ENCODE measurements around the gene LRIG2. TPM values are rescaled to one million over a fixed set of nuclear protein-coding genes. Genes with fewer than 3 reads are reported as not detected.

The LRIG2 gene
- total and polyA plus RNA-seq, 2 of the 13 experiments (the other 11 are each of a cell fraction or from before 2014, with no cell fraction given), result 8.1 to 12.2 TPM

DNA sequence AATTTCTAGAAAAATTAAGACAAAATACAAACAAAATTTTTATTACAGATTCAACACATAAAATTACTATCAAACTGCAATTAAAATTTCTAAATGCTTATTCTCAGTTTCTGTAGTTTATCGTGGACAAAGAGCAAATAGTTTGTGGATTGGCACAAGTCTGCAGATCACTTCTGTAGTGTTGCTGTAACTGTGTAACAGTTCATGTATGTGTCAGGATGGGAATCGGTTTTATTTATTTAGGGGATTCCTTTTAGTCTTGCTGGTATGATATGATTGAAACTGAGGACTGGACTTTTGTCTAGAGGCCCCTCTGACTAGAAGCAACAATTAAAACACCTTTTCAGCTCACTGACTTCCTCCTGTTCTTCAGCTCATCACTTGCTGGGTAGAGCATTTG, 60.8 kb downstream of the LRIG2 start:
- H3K4me2 ChIP-seq (ENCODE audit: low read depth, low read length), result no peak overlapping the region
- no peak overlapping the region for H3K4me3 ChIP-seq (replicated peaks in 1 of 3; ENCODE audit: insufficient read depth in 1 of 3, low read depth in 2 of 3, low read length in 3 of 3)
- intact Hi-C loops (cut with micrococcal nuclease; ENCODE audit: unreplicated experiment) (no loop called here), in situ Hi-C loops (cut with HindIII; ENCODE audit: extremely low pct_ligation_motif_present, low pct_unique_long_range_greater_than_20kb) (no loop called here)
- H3K27ac ChIP-seq (ENCODE audit: extremely low read length, insufficient read depth, low read length), result no peak overlapping the region
- no peaks in the 10 kb centered on the region for H3K79me2 ChIP-seq (ENCODE audit: insufficient read depth, low read length)
- WGBS (ENCODE audit: low lambda C conversion rate), result 1% methylated on average over 2 of the region's 2 CpGs
- BruUV-seq (replicated peaks), result no TSS peak
- H3K36me3 ChIP-seq (replicated peaks in 1 of 2; ENCODE audit: control insufficient read depth in 1 of 2, insufficient read depth in 2 of 2, low read length in 2 of 2), result no peaks in the 10 kb centered on the region
- no peaks in the 10 kb centered on the region for H3K27me3 ChIP-seq (ENCODE audit: control insufficient read depth in 1 of 2, insufficient read depth in 2 of 2, low read length in 2 of 2)
- ATAC-seq (peak; percentile 53), FAIRE-seq (no peak), DNase-seq (ENCODE audit: low spot score) (peak; percentile 21)
- peaks cover 19% of the 10 kb centered on the region for H3K4me1 ChIP-seq (ENCODE audit: insufficient read depth, low read length)
- no peak overlapping the region for H2AFZ ChIP-seq (ENCODE audit: low read length)
- no peaks in the 10 kb centered on the region for H3K9me3 ChIP-seq (ENCODE audit: low read length)
- H4K20me1 ChIP-seq (ENCODE audit: insufficient read depth, low read length), result no peaks in the 10 kb centered on the region
- ChIA-PET CTCF (ENCODE audit: low intra/inter-chr PET ratio, low total read pairs) (no interaction called here), POLR2A (interaction anchor here (1.3 kb wide), 1 partner anchor 61 kb away, joined by 3 read pairs; the partner anchor contains the start of gene LRIG2)
- H3K9ac ChIP-seq (ENCODE audit: insufficient read depth, low read depth, low read length), result no peak overlapping the region
- TF ChIP-seq, protein P1, sequence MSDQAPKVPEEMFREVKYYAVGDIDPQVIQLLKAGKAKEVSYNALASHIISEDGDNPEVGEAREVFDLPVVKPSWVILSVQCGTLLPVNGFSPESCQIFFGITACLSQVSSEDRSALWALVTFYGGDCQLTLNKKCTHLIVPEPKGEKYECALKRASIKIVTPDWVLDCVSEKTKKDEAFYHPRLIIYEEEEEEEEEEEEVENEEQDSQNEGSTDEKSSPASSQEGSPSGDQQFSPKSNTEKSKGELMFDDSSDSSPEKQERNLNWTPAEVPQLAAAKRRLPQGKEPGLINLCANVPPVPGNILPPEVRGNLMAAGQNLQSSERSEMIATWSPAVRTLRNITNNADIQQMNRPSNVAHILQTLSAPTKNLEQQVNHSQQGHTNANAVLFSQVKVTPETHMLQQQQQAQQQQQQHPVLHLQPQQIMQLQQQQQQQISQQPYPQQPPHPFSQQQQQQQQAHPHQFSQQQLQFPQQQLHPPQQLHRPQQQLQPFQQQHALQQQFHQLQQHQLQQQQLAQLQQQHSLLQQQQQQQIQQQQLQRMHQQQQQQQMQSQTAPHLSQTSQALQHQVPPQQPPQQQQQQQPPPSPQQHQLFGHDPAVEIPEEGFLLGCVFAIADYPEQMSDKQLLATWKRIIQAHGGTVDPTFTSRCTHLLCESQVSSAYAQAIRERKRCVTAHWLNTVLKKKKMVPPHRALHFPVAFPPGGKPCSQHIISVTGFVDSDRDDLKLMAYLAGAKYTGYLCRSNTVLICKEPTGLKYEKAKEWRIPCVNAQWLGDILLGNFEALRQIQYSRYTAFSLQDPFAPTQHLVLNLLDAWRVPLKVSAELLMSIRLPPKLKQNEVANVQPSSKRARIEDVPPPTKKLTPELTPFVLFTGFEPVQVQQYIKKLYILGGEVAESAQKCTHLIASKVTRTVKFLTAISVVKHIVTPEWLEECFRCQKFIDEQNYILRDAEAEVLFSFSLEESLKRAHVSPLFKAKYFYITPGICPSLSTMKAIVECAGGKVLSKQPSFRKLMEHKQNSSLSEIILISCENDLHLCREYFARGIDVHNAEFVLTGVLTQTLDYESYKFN (CRISPR knock-in tag; conservative IDR thresholded peaks at IDR 0.05), result 0 out of 2 replicates have a peak, but pooled peaks have one; percentile 18
- no peak for TF ChIP-seq ZNF446 (CRISPR knock-in tag; IDR thresholded peaks at IDR 0.05)
- no peak for TF ChIP-seq GFI1 (CRISPR knock-in tag; IDR thresholded peaks at IDR 0.05; ENCODE audit: borderline replicate concordance)
- no peak for TF ChIP-seq ZBED4 (CRISPR knock-in tag; IDR thresholded peaks at IDR 0.05; ENCODE audit: borderline replicate concordance)
- no peak for TF ChIP-seq DNMT1 (CRISPR knock-in tag; IDR thresholded peaks at IDR 0.05)
- TF ChIP-seq, protein P2, sequence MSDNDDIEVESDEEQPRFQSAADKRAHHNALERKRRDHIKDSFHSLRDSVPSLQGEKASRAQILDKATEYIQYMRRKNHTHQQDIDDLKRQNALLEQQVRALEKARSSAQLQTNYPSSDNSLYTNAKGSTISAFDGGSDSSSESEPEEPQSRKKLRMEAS (IDR thresholded peaks at IDR 0.05), result no peak

All from HepG2 (cell line).